GM21367 (cell line): ENCODE data around the gene NDUFV2.
"Not testable (repeated sequence)": the region's sequence is repeated elsewhere in the genome, so short reads cannot be mapped to it uniquely, and the experiment has no call there.

ENCODE experiments used
- ATAC-seq: cut with Tn5 transposase; IDR thresholded peaks from one replicate; pipeline ENCODE4 v1.9.1; 2021; ENCODE audit not compliant: unreplicated experiment

NDUFV2 gene

GRCh38 chr18:9148203-9148552 is 45.7 kb downstream of the NDUFV2 start:
- no peak for ATAC-seq

- no peak for ATAC-seq
These were observed 47.6 kb downstream of the NDUFV2 start for GRCh38 chr18:9150121-9150520.

- no peak for ATAC-seq
These were observed 50.8 kb downstream of the NDUFV2 start for GRCh38 chr18:9153256-9153655.

GRCh38 chr18:9156604-9157249 is 54.2 kb downstream of the NDUFV2 start:
- no peak for ATAC-seq

- ATAC-seq: no peak
These were observed 55.3 kb downstream of the NDUFV2 start for GRCh38 chr18:9157806-9158205.

- no peak for ATAC-seq
These were observed 57.5 kb downstream of the NDUFV2 start for GRCh38 chr18:9160014-9160413.

- ATAC-seq: not testable (repeated sequence)
These were observed 60.2 kb downstream of the NDUFV2 start for GRCh38 chr18:9162663-9163062.

- ATAC-seq: not testable (repeated sequence)
These were observed 61.6 kb downstream of the NDUFV2 start for GRCh38 chr18:9164149-9164548.

GRCh38 chr18:9165883-9166282 is 63.4 kb downstream of the NDUFV2 start:
- not testable (repeated sequence) for ATAC-seq

GRCh38 chr18:9169515-9169914 is 67.0 kb downstream of the NDUFV2 start:
- ATAC-seq: not testable (repeated sequence)

- not testable (repeated sequence) for ATAC-seq
These were observed 69.4 kb downstream of the NDUFV2 start for GRCh38 chr18:9171919-9172318.

- no peak for ATAC-seq
These were observed 70.1 kb downstream of the NDUFV2 start for GRCh38 chr18:9172506-9173127.

- ATAC-seq: no peak
These were observed 71.3 kb downstream of the NDUFV2 start for GRCh38 chr18:9173770-9174233.

GRCh38 chr18:9174302-9174701 is 71.8 kb downstream of the NDUFV2 start:
- no peak for ATAC-seq

- ATAC-seq: no peak
These were observed 72.6 kb downstream of the NDUFV2 start for GRCh38 chr18:9175115-9175514.

- no peak for ATAC-seq
These were observed 74.5 kb downstream of the NDUFV2 start for GRCh38 chr18:9177031-9177430.

GRCh38 chr18:9177466-9177865 is 75.0 kb downstream of the NDUFV2 start:
- ATAC-seq: no peak

GRCh38 chr18:9178557-9178956 is 76.1 kb downstream of the NDUFV2 start:
- no peak for ATAC-seq

GRCh38 chr18:9181275-9181674 is 78.8 kb downstream of the NDUFV2 start:
- no peak for ATAC-seq

GRCh38 chr18:9182852-9183399 is 80.4 kb downstream of the NDUFV2 start:
- no peak for ATAC-seq
